ENCODE results near the gene DDC. TPM values are rescaled to one million over a fixed set of nuclear protein-coding genes. Genes with fewer than 3 reads are reported as not detected.

DDC gene
- total RNA-seq, result not detected

DNA sequence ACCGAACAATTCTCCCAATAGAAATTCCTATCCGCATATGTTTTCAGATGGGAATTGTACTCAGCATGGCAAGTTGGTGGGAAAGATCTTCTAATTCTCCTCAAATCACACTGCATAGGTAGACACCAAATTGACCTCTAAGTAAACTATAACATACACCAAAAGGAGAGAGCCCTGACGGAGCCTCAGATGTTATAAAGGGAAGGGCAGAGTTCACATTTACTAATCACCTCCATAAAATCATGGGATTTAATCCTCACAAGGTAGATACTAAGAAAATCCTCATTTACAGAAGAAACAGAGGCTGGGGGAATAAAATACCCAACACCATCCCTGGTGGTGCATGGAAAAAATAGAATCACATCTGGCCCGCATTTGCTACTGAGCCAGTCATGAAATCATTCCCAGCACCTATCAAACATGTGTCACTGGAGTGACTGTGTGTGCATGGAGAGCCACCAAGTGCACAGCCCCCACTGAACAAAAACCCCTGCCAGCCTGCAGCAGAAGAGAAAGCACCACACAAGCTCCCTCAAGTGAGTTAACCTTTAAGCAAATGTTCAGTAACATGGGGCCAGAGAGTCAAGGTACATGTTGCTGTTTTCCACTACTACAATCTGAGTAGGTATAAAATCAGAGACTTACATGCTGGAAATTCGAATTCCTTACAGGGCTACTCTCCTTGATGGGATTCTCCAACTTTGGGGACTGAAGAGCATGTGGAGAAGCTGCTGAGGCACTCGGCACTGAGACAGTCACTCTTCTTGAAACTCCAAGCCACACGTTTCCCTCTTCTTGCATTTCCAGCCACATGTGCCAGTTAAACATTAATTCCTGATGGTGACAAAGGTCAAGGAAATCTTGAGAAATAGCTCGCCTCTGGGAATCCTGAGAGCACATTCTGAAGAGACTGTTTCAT lies at the start of gene DDC:
Gene DDC, minus strand, starts transcription at position 766 of the 919 bp plus-strand sequence. CDS start 21,320 bp downstream, outside the sequence.
- DNase-seq (no peak), ATAC-seq (ENCODE audit: low read depth) (no peak)
- H3K27me3 Mint-ChIP-seq, result no peaks in the 10 kb centered on the region
- no peak within 1 kb of the TSS for H3K27ac Mint-ChIP-seq
- H3K36me3 Mint-ChIP-seq, result no peaks in the 10 kb centered on the region
- H3K4me1 Mint-ChIP-seq, result no peaks in the 10 kb centered on the region
- H3K4me3 Mint-ChIP-seq, result no peak within 1 kb of the TSS
- H3K9me3 Mint-ChIP-seq, result no peaks in the 10 kb centered on the region
- POLR2A ChIA-PET, result no interaction called here

DNA sequence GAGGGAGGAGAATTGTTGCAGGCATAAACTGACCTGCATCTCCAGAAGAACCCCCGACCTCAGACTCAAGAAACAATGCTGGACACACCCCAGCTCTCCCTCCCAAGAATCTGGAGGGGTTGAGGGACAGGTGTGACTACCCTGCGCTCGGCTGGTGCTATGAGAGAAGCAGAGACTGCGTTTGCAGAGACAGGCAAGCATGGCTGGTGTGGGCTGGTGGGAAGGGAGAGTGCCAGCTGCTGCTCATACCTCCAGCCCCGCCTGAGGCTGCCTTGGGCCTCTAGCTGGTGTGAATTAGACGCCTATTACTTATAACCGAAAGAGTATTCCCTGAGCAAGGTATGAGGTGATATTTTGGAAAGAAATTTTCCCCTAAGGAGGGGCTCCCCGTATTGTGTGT lies 48.3 kb upstream of the DDC start:
- no peak overlapping the region for H3K4me3 Mint-ChIP-seq
- peaks cover 4% of the 10 kb centered on the region for H3K27me3 Mint-ChIP-seq
- no peaks in the 10 kb centered on the region for H3K9me3 Mint-ChIP-seq
- H3K4me1 Mint-ChIP-seq, result peaks cover 31% of the 10 kb centered on the region
- ATAC-seq (ENCODE audit: low read depth), result no peak
- POLR2A ChIA-PET, result no interaction called here
- H3K36me3 Mint-ChIP-seq, result peaks cover 2% of the 10 kb centered on the region
- DNase-seq, result no peak
- H3K27ac Mint-ChIP-seq, result peak overlapping the region; percentile 27

DNA sequence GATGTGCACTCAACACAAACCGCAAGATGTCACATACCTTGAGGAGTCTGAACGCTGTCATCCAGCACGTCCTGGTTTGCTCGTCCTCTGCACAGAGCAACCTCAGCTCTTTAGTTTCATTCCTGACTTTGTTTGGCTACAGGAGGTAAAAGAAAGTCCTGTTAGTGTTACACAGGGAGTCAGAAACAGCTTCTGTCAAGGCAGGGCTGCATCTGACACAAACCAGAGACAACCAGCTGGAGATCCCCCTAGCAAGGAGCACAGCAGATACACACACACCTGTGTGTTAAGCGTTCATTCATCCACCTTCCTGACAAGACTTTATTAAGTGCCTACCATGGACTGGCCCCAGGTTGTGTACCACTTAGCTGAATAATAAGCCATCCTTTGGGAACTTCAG lies 47.5 kb upstream of the DDC start:
- no peak overlapping the region for H3K4me3 Mint-ChIP-seq
- POLR2A ChIA-PET, result no interaction called here

DNA sequence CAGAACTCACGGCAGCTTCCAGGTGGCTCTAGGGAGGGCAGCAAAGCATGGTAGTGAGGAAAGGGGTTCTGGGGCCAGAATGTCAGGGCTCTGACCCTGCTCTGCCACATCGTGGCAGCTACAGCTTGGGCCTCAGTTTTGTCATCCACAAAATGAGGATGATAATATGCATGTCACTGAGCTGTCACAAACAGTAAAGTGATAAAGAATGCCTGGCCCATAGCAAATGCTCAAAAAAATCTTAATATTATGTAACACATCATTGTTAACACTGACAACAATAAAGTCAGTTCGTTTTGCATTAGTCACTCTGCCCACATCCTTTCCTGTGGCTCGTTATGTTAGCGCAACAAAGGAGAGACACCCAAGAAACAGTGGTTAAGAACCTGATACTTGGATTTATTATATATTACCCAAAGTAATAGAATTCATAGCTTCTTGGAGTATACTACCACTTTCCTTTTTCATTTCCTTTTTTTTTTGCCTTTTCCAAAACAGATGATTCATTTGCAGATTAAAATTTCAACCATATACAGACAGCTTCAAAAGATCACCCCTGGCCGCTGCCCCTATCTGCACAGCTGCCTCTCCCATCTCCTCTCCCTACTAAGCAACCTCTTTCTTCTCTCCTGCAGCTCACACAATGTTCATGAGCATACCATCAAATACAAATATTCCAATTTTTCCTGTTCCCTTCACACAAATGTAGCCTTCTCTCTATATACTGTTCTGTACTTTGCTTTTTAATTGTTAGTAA lies 45.5 kb upstream of the DDC start:
- Mint-ChIP-seq H3K4me1 (peaks cover 42% of the 10 kb centered on the region), H3K27ac (peak overlapping the region; percentile 69), H3K4me3 (peak overlapping the region; percentile 31), H3K27me3 (peaks cover 4% of the 10 kb centered on the region), H3K9me3 (peaks cover 7% of the 10 kb centered on the region), H3K36me3 (peaks cover 7% of the 10 kb centered on the region)
- POLR2A ChIA-PET, result no interaction called here
- ATAC-seq (ENCODE audit: low read depth) (peak; percentile 85), DNase-seq (no peak)

More for the DNA sequence above, 47.5 kb upstream of the DDC start:
- ATAC-seq (ENCODE audit: low read depth) (no peak), DNase-seq (no peak)
- no peak overlapping the region for H3K27ac Mint-ChIP-seq
- H3K36me3 Mint-ChIP-seq, result peaks cover 5% of the 10 kb centered on the region
- peaks cover 4% of the 10 kb centered on the region for H3K27me3 Mint-ChIP-seq
- peaks cover 6% of the 10 kb centered on the region for H3K9me3 Mint-ChIP-seq
- H3K4me1 Mint-ChIP-seq, result peaks cover 39% of the 10 kb centered on the region

DNA sequence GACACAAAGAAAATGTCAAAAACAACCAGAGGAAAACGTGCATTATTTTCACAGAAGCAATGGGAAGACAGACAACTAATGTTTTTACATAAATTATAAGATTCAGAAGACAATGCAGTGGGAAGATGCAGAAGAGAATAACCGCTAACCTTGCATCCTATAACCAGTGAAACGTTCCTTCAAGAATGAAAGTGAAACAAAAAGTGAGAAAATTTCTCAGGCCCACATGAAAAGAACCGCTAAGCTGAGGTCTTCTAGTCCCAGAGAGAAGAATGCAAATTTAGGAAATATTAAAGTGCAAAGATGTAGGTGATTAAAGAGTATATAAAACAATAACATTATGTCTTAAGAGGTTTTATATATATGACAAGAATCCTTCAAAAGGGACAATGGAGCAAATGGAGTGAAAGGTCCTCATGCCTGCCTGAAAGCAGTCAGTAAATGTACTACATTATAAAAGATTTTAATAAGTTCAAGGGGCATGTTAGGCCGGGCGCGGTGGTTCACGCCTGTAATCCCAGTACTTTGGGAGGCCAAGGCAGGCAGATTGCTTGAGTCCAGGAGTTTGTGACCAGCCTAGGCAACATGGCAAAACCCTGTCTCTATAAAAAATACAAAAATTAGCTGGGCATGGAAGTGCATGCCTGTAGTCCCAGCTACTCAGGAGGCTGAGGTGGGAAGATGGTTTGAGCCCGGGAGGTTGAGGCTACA lies 43.1 kb upstream of the DDC start:
- Mint-ChIP-seq H3K4me1 (peaks cover 29% of the 10 kb centered on the region), H3K4me3 (peak overlapping the region; percentile 8), H3K36me3 (peaks cover 7% of the 10 kb centered on the region), H3K27me3 (peaks cover 4% of the 10 kb centered on the region), H3K27ac (peak overlapping the region; percentile 21), H3K9me3 (peaks cover 7% of the 10 kb centered on the region)
- POLR2A ChIA-PET, result interaction anchor here (0.7 kb wide), 1 partner anchor 459 kb away, joined by 4 read pairs; no protein-coding TSS in a partner anchor
- peak; percentile 48 for ATAC-seq (ENCODE audit: low read depth)
- no peak for DNase-seq

- Mint-ChIP-seq H3K4me1 (peaks cover 29% of the 10 kb centered on the region), H3K36me3 (peaks cover 7% of the 10 kb centered on the region), H3K27me3 (peaks cover 4% of the 10 kb centered on the region), H3K27ac (no peak overlapping the region), H3K9me3 (peaks cover 7% of the 10 kb centered on the region), H3K4me3 (peak overlapping the region; percentile 8)
- ATAC-seq (ENCODE audit: low read depth) (no peak), DNase-seq (no peak)
- POLR2A ChIA-PET, result no interaction called here
Measured at GRCh38 chr7:50607524-50608125, 42.4 kb upstream of the DDC start.

GRCh38 chr7:50605059-50605458 lies 39.9 kb upstream of the DDC start:
- peaks cover 6% of the 10 kb centered on the region for H3K36me3 Mint-ChIP-seq

GRCh38 chr7:50603287-50603686 lies 38.1 kb upstream of the DDC start:
- Mint-ChIP-seq H3K27me3 (no peaks in the 10 kb centered on the region), H3K4me3 (no peak overlapping the region), H3K4me1 (peaks cover 14% of the 10 kb centered on the region), H3K36me3 (peaks cover 5% of the 10 kb centered on the region), H3K9me3 (peaks cover 7% of the 10 kb centered on the region), H3K27ac (no peak overlapping the region)
- POLR2A ChIA-PET, result no interaction called here
- DNase-seq, result no peak
- no peak for ATAC-seq (ENCODE audit: low read depth)

More at GRCh38 chr7:50605059-50605458, 39.9 kb upstream of the DDC start:
- DNase-seq (no peak), ATAC-seq (ENCODE audit: low read depth) (no peak)
- no peak overlapping the region for H3K4me3 Mint-ChIP-seq
- POLR2A ChIA-PET, result no interaction called here
- H3K27ac Mint-ChIP-seq, result no peak overlapping the region
- H3K9me3 Mint-ChIP-seq, result peaks cover 7% of the 10 kb centered on the region
- H3K4me1 Mint-ChIP-seq, result peaks cover 16% of the 10 kb centered on the region
- H3K27me3 Mint-ChIP-seq, result no peaks in the 10 kb centered on the region

- H3K4me1 Mint-ChIP-seq, result peaks cover 19% of the 10 kb centered on the region
- H3K36me3 Mint-ChIP-seq, result no peaks in the 10 kb centered on the region
- ATAC-seq (ENCODE audit: low read depth), result no peak
- H3K27ac Mint-ChIP-seq, result peak overlapping the region; percentile 17
- H3K9me3 Mint-ChIP-seq, result no peaks in the 10 kb centered on the region
- no peaks in the 10 kb centered on the region for H3K27me3 Mint-ChIP-seq
- POLR2A ChIA-PET, result no interaction called here
- no peak overlapping the region for H3K4me3 Mint-ChIP-seq
- DNase-seq, result no peak
Measured at GRCh38 chr7:50599385-50599784, 34.2 kb upstream of the DDC start.

DNA sequence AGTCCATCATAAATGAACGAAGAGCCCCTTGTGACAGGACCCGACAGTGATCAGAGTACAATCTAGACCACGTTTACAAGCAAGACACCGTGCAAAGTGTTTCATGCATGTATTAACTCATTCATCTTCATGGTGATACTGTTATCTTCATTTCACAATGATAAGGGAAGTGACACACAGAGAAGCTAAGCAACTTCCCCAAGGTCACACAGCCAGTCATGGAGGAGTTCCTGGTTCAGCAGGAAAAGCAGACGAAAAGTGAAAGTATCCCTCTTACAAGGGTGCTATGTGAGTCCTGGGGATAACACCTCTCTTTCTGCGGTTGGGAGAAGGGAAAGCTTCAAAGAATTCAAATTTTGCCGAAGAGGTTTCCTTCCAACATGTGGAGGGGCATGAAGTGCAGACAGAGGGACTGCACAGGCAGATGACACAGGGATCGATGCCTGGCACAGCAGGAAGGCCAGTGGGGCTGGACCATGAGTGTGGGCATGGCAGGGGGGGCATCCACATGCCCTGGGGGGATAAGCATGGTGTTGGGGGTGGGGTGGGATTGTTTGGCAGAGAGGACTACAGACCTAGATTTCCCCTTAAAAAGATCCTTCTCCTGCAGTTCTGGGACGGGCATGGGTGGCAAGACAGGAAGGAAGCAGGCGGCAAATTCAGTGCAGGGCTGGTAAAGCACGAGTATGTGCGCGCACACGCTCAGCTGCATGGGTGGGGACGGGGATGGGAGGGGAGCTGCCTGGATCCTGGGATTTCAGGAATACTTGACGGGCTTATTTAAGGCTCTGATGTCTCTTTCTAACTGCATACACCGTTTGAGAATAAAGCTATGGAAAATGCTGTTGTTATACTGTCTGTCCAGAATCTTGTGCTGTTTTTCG lies 33.5 kb upstream of the DDC start:
- Mint-ChIP-seq H3K36me3 (no peaks in the 10 kb centered on the region), H3K4me3 (no peak overlapping the region), H3K27me3 (no peaks in the 10 kb centered on the region), H3K4me1 (peaks cover 25% of the 10 kb centered on the region), H3K27ac (peak overlapping the region; percentile 17), H3K9me3 (no peaks in the 10 kb centered on the region)
- DNase-seq (no peak), ATAC-seq (ENCODE audit: low read depth) (no peak)
- POLR2A ChIA-PET, result no interaction called here

GRCh38 chr7:50596484-50596883 lies 31.3 kb upstream of the DDC start:
- H3K36me3 Mint-ChIP-seq, result no peaks in the 10 kb centered on the region
- no peak overlapping the region for H3K27ac Mint-ChIP-seq
- H3K4me3 Mint-ChIP-seq, result no peak overlapping the region
- H3K27me3 Mint-ChIP-seq, result peaks cover 5% of the 10 kb centered on the region
- POLR2A ChIA-PET, result no interaction called here
- ATAC-seq (ENCODE audit: low read depth) (no peak), DNase-seq (no peak)
- no peaks in the 10 kb centered on the region for H3K9me3 Mint-ChIP-seq
- H3K4me1 Mint-ChIP-seq, result peaks cover 25% of the 10 kb centered on the region

- no peak overlapping the region for H3K4me3 Mint-ChIP-seq
- no peak overlapping the region for H3K27ac Mint-ChIP-seq
- POLR2A ChIA-PET, result interaction anchor here (0.7 kb wide), 1 partner anchor 84 kb away, joined by 3 read pairs; no protein-coding TSS in a partner anchor
- no peaks in the 10 kb centered on the region for H3K9me3 Mint-ChIP-seq
- H3K4me1 Mint-ChIP-seq, result peaks cover 26% of the 10 kb centered on the region
- DNase-seq (no peak), ATAC-seq (ENCODE audit: low read depth) (peak; percentile 60)
- H3K36me3 Mint-ChIP-seq, result no peaks in the 10 kb centered on the region
- peaks cover 9% of the 10 kb centered on the region for H3K27me3 Mint-ChIP-seq
Measured at GRCh38 chr7:50595491-50596102, 30.4 kb upstream of the DDC start.

Data from activated naive CD8-positive, alpha-beta T cell treated with anti-CD3 and anti-CD28 coated beads, Interleukin-2, amount 10 ng/mL, durations not matched to agents 7 days and 5 days (primary cell).